GM23248 (cell line): ENCODE measurements around the gene LANCL1. TPM values are rescaled to one million over a fixed set of nuclear protein-coding genes. Genes with fewer than 3 reads are reported as not detected.

Source experiments
- DNase-seq: peaks from one replicate; pipeline ENCODE4 v3.0.0-alpha.2; 2015
- H2AFZ ChIP-seq: fragments of 200-600 bp; sonication (generic); 2 replicates; pipeline ENCODE4 v1.6.1; 2016; ENCODE audit warnings: antibody characterized with exemption
- H3F3A ChIP-seq: fragments of 200-600 bp; sonication (generic); 2 replicates; pipeline ENCODE4 v1.6.1; 2016; ENCODE audit warnings: mild to moderate bottlenecking, antibody characterized with exemption, mixed run types; ENCODE audit not compliant: insufficient read depth
- H3K27ac ChIP-seq: fragments of 200-600 bp; sonication (generic); 2 replicates; pipeline ENCODE4 v1.5.1; 2016; ENCODE audit warnings: mild to moderate bottlenecking
- H3K27me3 ChIP-seq: fragments of 200-600 bp; sonication (generic); replicated peaks from 2 replicates; pipeline ENCODE4 v1.6.1; 2016; ENCODE audit warnings: mild to moderate bottlenecking; ENCODE audit not compliant: insufficient read depth
- H3K36me3 ChIP-seq: fragments of 200-600 bp; sonication (generic); 2 replicates; pipeline ENCODE4 v1.6.1; 2016; ENCODE audit warnings: low read depth, mild to moderate bottlenecking
- H3K4me1 ChIP-seq: fragments of 200-600 bp; sonication (generic); 2 replicates; pipeline ENCODE4 v1.6.1; 2016; ENCODE audit warnings: mild to moderate bottlenecking; ENCODE audit not compliant: insufficient read depth
- H3K4me2 ChIP-seq: fragments of 200-600 bp; sonication (generic); one replicate; pipeline ENCODE4 v1.6.1; 2016; ENCODE audit warnings: mild to moderate bottlenecking; ENCODE audit not compliant: unreplicated experiment
- H3K4me3 ChIP-seq: fragments of 200-600 bp; sonication (generic); 2 replicates; pipeline ENCODE4 v1.5.1; 2016; ENCODE audit warnings: mild to moderate bottlenecking
- H3K79me2 ChIP-seq: fragments of 200-600 bp; sonication (generic); 2 replicates; pipeline ENCODE4 v1.6.1; 2016; ENCODE audit warnings: mild to moderate bottlenecking; ENCODE audit not compliant: insufficient read depth
- H3K9ac ChIP-seq: fragments of 200-600 bp; sonication (generic); 2 replicates; pipeline ENCODE4 v1.6.1; 2016; ENCODE audit warnings: mild to moderate bottlenecking
- H3K9me2 ChIP-seq: fragments of 200-600 bp; sonication (generic); 2 replicates; pipeline ENCODE4 v1.6.1; 2016; ENCODE audit warnings: mixed run types, mild to moderate bottlenecking, moderate library complexity; ENCODE audit not compliant: insufficient read depth
- H3K9me3 ChIP-seq: fragments of 200-600 bp; sonication (generic); one replicate; pipeline ENCODE4 v1.6.1; 2017; ENCODE audit warnings: low read depth
- H4K20me1 ChIP-seq: fragments of 200-600 bp; sonication (generic); 2 replicates; pipeline ENCODE4 v1.6.0; 2016; ENCODE audit not compliant: insufficient read depth
- EZH2 ChIP-seq: fragments of 200-600 bp; sonication (generic); IDR thresholded peaks from 2 replicates; pipeline ENCODE4 v1.6.1; 2018; ENCODE audit warnings: antibody characterized with exemption, mild to moderate bottlenecking; ENCODE audit not compliant: insufficient read depth, poor library complexity, severe bottlenecking
- EZH2phosphoT487 ChIP-seq: fragments of 200-600 bp; sonication (generic); IDR thresholded peaks from 2 replicates; pipeline ENCODE4 v1.6.1; 2018; ENCODE audit warnings: antibody characterized with exemption, moderate library complexity, mild to moderate bottlenecking, low read depth; ENCODE audit not compliant: insufficient read depth
- WGBS, 2 experiments: methylation state at CpG; one replicate each; pipeline ENCODE4 v1.1.6; 2015 to 2017; ENCODE audit warnings: low lambda C conversion rate in 2 of 2, low coverage in 1 of 2; ENCODE audit errors: missing lambda C conversion rate in 2 of 2; 5-methylcytosine and 5-hydroxymethylcytosine counted together
- in situ Hi-C: fragments of 300-500 bp; cut with MboI; formaldehyde crosslinking; loops from 2 replicates; pipeline ENCODE4 v1.15.0; 2020
- polyA plus RNA-seq: library from polyadenylated mRNA; unstranded; fragments of >200 nt; fragmentation: Nextera tagmentation; extraction: Ambion mirVana; gene quantifications from 2 replicates; pipeline ENCODE4 v1.2.1, GENCODE V29; 2016
- total RNA-seq: library from RNA; depleted of rRNA; stranded (reverse); fragments of >200 nt; shearing (Covaris generic); gene quantifications from 2 replicates; pipeline ENCODE4 v1.2.3, GENCODE V29; 2014; rRNA removed

Gene LANCL1
- total and polyA plus RNA-seq, 2 experiments from 2014 or later, result 33.8 to 37.9 TPM

DNA sequence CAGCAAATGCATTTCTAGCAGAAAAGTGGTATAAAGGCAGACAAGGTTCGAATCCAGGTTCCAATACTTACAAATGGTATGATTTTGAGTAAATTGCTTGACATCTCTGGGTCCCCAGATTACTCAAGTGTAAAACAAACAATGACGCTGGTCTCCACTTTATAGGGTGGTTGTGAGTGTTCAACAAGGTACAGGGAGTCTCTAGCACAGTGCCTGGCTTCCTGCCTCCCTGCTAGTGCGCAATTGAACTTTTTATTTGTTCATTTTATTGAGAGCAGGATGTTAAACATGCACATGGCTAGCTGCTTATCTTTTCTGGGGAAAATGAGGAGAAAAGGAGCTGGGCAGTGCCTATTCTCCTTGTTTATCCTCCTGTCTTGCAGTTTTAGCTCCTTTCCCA lies 86.7 kb downstream of the LANCL1 start:
- H4K20me1 ChIP-seq, result no peaks in the 10 kb centered on the region
- TF ChIP-seq EZH2phosphoT487, result no peak
- 36 to 38% methylated on average over 3 of the region's 3 CpGs for WGBS, 2 experiments
- no peak overlapping the region for H3K9ac ChIP-seq
- H3K27me3 ChIP-seq, result peaks cover 5% of the 10 kb centered on the region
- H3K9me2 ChIP-seq, result no peaks in the 10 kb centered on the region
- no peaks in the 10 kb centered on the region for H3K4me1 ChIP-seq
- no peaks in the 10 kb centered on the region for H3K9me3 ChIP-seq
- no peaks in the 10 kb centered on the region for H3K79me2 ChIP-seq
- no peak for DNase-seq
- no peak overlapping the region for H3K27ac ChIP-seq
- no peaks in the 10 kb centered on the region for H3F3A ChIP-seq
- H3K36me3 ChIP-seq, result no peaks in the 10 kb centered on the region
- H3K4me3 ChIP-seq, result no peak overlapping the region
- no peak overlapping the region for H3K4me2 ChIP-seq
- in situ Hi-C loops, result no loop called here
- H2AFZ ChIP-seq, result no peak overlapping the region

DNA sequence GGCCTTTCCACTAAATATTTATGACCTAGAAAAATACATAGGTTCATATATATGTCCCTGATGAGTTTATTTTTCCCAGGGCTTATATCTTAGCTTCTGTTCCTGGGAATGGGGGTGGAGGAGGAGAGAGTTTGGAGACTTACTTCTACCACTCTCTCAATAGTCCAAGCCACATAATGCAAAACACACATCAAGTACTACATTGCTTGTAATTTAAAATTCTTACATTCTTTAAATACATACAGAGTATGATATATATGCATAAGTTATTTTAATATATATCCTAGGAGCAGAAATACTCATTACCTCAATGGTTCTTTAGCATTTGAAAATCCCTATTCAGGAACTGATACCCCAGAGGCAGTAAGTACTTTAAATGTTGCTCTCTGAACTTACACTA lies 88.4 kb downstream of the LANCL1 start:
- no peaks in the 10 kb centered on the region for H3K79me2 ChIP-seq

DNA sequence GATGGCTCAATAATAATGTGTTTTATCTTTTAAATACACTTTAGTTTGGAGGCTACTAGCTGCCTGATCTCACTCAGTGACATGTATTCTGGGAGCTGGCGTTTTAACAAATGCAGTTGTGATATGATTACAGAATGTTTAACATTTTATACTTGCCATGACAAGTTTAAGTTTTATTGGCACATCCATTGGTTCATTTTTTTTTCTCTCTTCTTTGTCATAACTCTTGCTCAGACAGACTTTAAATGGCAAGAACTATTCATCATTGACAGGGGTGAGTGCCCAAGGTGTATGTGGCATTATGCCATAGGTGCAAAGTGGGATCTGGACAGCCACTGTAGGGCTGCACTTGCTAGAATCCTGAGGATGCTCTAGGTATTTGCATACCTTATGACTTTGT lies 89.5 kb downstream of the LANCL1 start:
- TF ChIP-seq EZH2phosphoT487, result no peak
- no peak for TF ChIP-seq EZH2
- no peak for DNase-seq
- Histone ChIP-seq H3F3A (no peaks in the 10 kb centered on the region), H3K9me3 (no peaks in the 10 kb centered on the region), H3K4me3 (no peak overlapping the region), H3K4me2 (no peak overlapping the region), H3K9me2 (no peaks in the 10 kb centered on the region), H3K4me1 (no peaks in the 10 kb centered on the region), H3K79me2 (no peaks in the 10 kb centered on the region), H2AFZ (no peak overlapping the region), H3K27ac (no peak overlapping the region), H3K9ac (no peak overlapping the region), H3K27me3 (no peaks in the 10 kb centered on the region; the same call in none of the 2 replicates), H3K36me3 (no peaks in the 10 kb centered on the region), H4K20me1 (no peaks in the 10 kb centered on the region)
- in situ Hi-C loops, result no loop called here
- WGBS, 2 experiments, result 0 to 6% methylated on average over 1 of the region's 1 CpG

More for the DNA sequence above, 88.4 kb downstream of the LANCL1 start:
- TF ChIP-seq EZH2phosphoT487, result no peak
- TF ChIP-seq EZH2, result no peak
- H3K4me1 ChIP-seq, result no peaks in the 10 kb centered on the region
- H3K9me3 ChIP-seq, result no peaks in the 10 kb centered on the region
- in situ Hi-C loops, result no loop called here
- H3F3A ChIP-seq, result no peaks in the 10 kb centered on the region
- no peak for DNase-seq
- no peak overlapping the region for H3K27ac ChIP-seq
- no peak overlapping the region for H3K4me3 ChIP-seq
- no peaks in the 10 kb centered on the region; the same call in none of the 2 replicates for H3K27me3 ChIP-seq
- H4K20me1 ChIP-seq, result no peaks in the 10 kb centered on the region
- no peak overlapping the region for H3K9ac ChIP-seq
- no peaks in the 10 kb centered on the region for H3K9me2 ChIP-seq
- H3K36me3 ChIP-seq, result no peaks in the 10 kb centered on the region
- H2AFZ ChIP-seq, result no peak overlapping the region
- no peak overlapping the region for H3K4me2 ChIP-seq

Other genes starting within 250 kb of the LANCL1 start
- not detected in 2 replicates for gene MYL1, start 161.6 kb downstream of the LANCL1 start, total RNA-seq
- gene MYL1, start 161.6 kb downstream of the LANCL1 start, polyA plus RNA-seq, result not detected in 2 replicates
- 2.0 and 4.9 TPM in 2 replicates for gene CPS1, start 79.8 kb upstream of the LANCL1 start, total RNA-seq
- 1.8 and 2.1 TPM in 2 replicates for gene CPS1, start 79.8 kb upstream of the LANCL1 start, polyA plus RNA-seq